Lung (tissue), 12 donors: ENCODE data around the gene GALNT12. TPM values are rescaled to one million over a fixed set of nuclear protein-coding genes. Genes with fewer than 3 reads are reported as not detected.

Experiments
- ATAC-seq: fragments of 200-7000 bp; cut with Tn5 transposase; one replicate; pipeline ENCODE4 v1.9.1; 2020; ENCODE audit warnings: moderate number of reproducible peaks; ENCODE audit not compliant: insufficient read depth, low FRiP score
- DNase-seq, 3 donors: peaks; one replicate each; pipeline ENCODE4 v3.0.0-alpha.2; 2013 to 2017
- H3K27ac ChIP-seq, 2 donors: one replicate each; pipeline ENCODE4 v1.5.1; 2013; ENCODE audit warnings: mild to moderate bottlenecking in 2 of 2, moderate library complexity in 2 of 2, control low read depth in 1 of 2, inconsistent platforms in 1 of 2, low read depth in 1 of 2, low read length in 1 of 2
- H3K27me3 ChIP-seq, 3 donors: one replicate each; pipeline ENCODE4 v1.5.1; 2013; ENCODE audit warnings: low read length in 2 of 3; ENCODE audit not compliant: control insufficient read depth in 3 of 3, insufficient read depth in 3 of 3
- H3K36me3 ChIP-seq, 4 donors: one replicate each; pipeline ENCODE4 v1.5.1; 2013; ENCODE audit warnings: low read length in 4 of 4, mild to moderate bottlenecking in 1 of 4, moderate library complexity in 1 of 4; ENCODE audit not compliant: control insufficient read depth in 4 of 4, insufficient read depth in 4 of 4
- H3K4me1 ChIP-seq, 5 donors: one replicate each; pipeline ENCODE4 v1.5.1; 2013; ENCODE audit warnings: low read length in 5 of 5, mild to moderate bottlenecking in 2 of 5, moderate library complexity in 1 of 5; ENCODE audit not compliant: control insufficient read depth in 5 of 5, insufficient read depth in 5 of 5
- H3K4me3 ChIP-seq: one replicate; pipeline ENCODE4 v1.5.1; 2013; ENCODE audit warnings: mild to moderate bottlenecking, control low read depth, moderate library complexity
- H3K9ac ChIP-seq, 2 donors: one replicate each; pipeline ENCODE4 v1.5.1; 2013; ENCODE audit warnings: low read length in 2 of 2, control low read depth in 1 of 2; ENCODE audit not compliant: insufficient read depth in 1 of 2
- H3K9me3 ChIP-seq, 4 donors: one replicate each; pipeline ENCODE4 v1.5.1; 2013; ENCODE audit warnings: low read length in 3 of 4, mild to moderate bottlenecking in 1 of 4, moderate library complexity in 1 of 4; ENCODE audit not compliant: control insufficient read depth in 4 of 4, insufficient read depth in 3 of 4
- CTCF ChIP-seq: IDR thresholded peaks from 2 replicates; pipeline ENCODE4 v1.5.1; 2012; ENCODE audit warnings: mild to moderate bottlenecking; ENCODE audit errors: control extremely low read depth, extremely low read depth
- WGBS, 2 donors: extraction: QIAGEN DNeasy Blood & Tissue Kit; methylation state at CpG; one replicate each; pipeline ENCODE4 v1.1.7; 2013; 5-methylcytosine and 5-hydroxymethylcytosine counted together
- polyA plus RNA-seq, 2 donors: library from polyadenylated mRNA; stranded (reverse); fragments of 200-250 nt; gene quantifications; one replicate each; pipeline ENCODE4 v1.2.1, GENCODE V29; 2013
- total RNA-seq, 2 donors: library from RNA; depleted of rRNA in 1 of 2; stranded (reverse); fragments of >200 nt in 1 of 2; gene quantifications; one replicate each; pipeline ENCODE4 v1.2.1, GENCODE V29; 2014 to 2021
- donor health status: control.
- donor health status: control.
- donor health status: Bipolar disorder and iron deficiency.
- donor health status: healthy.
- donor health status: DM: yes; HTN: yes; CAD: no.

GALNT12 gene
- total and polyA plus RNA-seq, 4 donors = 7.9 to 35.0 (median 20.1) TPM

- 42 to 48% methylated on average over 8 of the region's 8 CpGs for WGBS, 2 donors
- no peaks in the 10 kb centered on the region for H3K27me3 ChIP-seq
- no peak overlapping the region for H3K9ac ChIP-seq
- TF ChIP-seq CTCF = peak; percentile 36
- no peaks in the 10 kb centered on the region for H3K4me1 ChIP-seq
- DNase-seq = peak; percentile 63 to 77 (median 69)
- ATAC-seq = no peak
- no peaks in the 10 kb centered on the region for H3K9me3 ChIP-seq
- peaks cover 6 to 35% (median 26%) of the 10 kb centered on the region in 4 donors for H3K36me3 ChIP-seq
- H3K4me3 ChIP-seq = no peak overlapping the region
- no peak overlapping the region for H3K27ac ChIP-seq
Observed at GRCh38 chr9:98775831-98776441, 31.5 kb upstream of the GALNT12 start.

GRCh38 chr9:98777618-98778017 is 29.9 kb upstream of the GALNT12 start:
- H3K9me3 ChIP-seq = no peaks in the 10 kb centered on the region
- ATAC-seq (no peak), DNase-seq (no peak)
- 90 to 98% methylated on average over 4 of the region's 4 CpGs for WGBS, 2 donors
- no peaks in the 10 kb centered on the region for H3K27me3 ChIP-seq
- no peak overlapping the region for H3K4me3 ChIP-seq
- H3K4me1 ChIP-seq = no peaks in the 10 kb centered on the region
- no peak overlapping the region for H3K9ac ChIP-seq
- H3K36me3 ChIP-seq = peaks cover 4 to 32% (median 18%) of the 10 kb centered on the region in 4 donors
- H3K27ac ChIP-seq = no peak overlapping the region
- no peak for TF ChIP-seq CTCF

GRCh38 chr9:98778251-98778650 is 29.2 kb upstream of the GALNT12 start:
- Histone ChIP-seq H3K9ac (no peak overlapping the region), H3K9me3 (no peaks in the 10 kb centered on the region), H3K4me1 (no peaks in the 10 kb centered on the region), H3K4me3 (no peak overlapping the region), H3K27me3 (no peaks in the 10 kb centered on the region), H3K27ac (peak overlapping the region in 1 of 2 donors; percentile 49), H3K36me3 (peaks cover 0 to 25% (median 14%) of the 10 kb centered on the region in 4 donors)
- ATAC-seq (no peak), DNase-seq (no peak)
- no peak for TF ChIP-seq CTCF
- WGBS, 2 donors = 97% methylated on average over 8 of the region's 8 CpGs
